ENCODE measurements around the gene ZNF846.

- TF ChIP-seq CTCF (conservative IDR thresholded peaks at IDR 0.05; ENCODE audit: low read length) (no peak), EZH2phosphoT487 (IDR thresholded peaks at IDR 0.05; ENCODE audit: borderline replicate concordance) (no peak)
These were observed 18.3 kb upstream of the ZNF846 start for GRCh38 chr19:9786819-9787218.

Data from Loucy (cell line).